Heart left ventricle (tissue), 16 donors: Measurements from ENCODE around the gene MAS1L. TPM values are rescaled to one million over a fixed set of nuclear protein-coding genes. Genes with fewer than 3 reads are reported as not detected.

ENCODE experiments used
- ATAC-seq, 4 donors: fragments of 200-7000 bp; cut with Tn5 transposase; one replicate each; pipeline ENCODE4 v1.9.1; 2020 to 2022; ENCODE audit warnings: moderate library complexity in 4 of 4, mild to moderate bottlenecking in 3 of 4, moderate number of reproducible peaks in 1 of 4
- DNase-seq, 5 donors: peaks; one replicate each; pipeline ENCODE4 v3.0.0-alpha.2; 2020
- H3K27ac ChIP-seq, 12 donors: fragments of 200-600 bp; sonication (generic) in 4 of 12; one replicate each; pipeline versions ENCODE4 v1.5.0 to v1.8.0; 2016 to 2022; ENCODE audit warnings: mild to moderate bottlenecking in 2 of 12
- H3K27me3 ChIP-seq, 9 donors: fragments of 200-600 bp; sonication (generic) in 2 of 9; one replicate each; pipeline versions ENCODE4 v1.5.1 to v1.8.0; 2016 to 2022; ENCODE audit warnings: mild to moderate bottlenecking in 3 of 9
- H3K36me3 ChIP-seq, 9 donors: fragments of 200-600 bp; sonication (generic) in 2 of 9; one replicate each; pipeline versions ENCODE4 v1.5.0 to v1.8.0; 2018 to 2022; ENCODE audit warnings: mild to moderate bottlenecking in 2 of 9
- H3K4me1 ChIP-seq, 12 donors: fragments of 200-600 bp; sonication (generic) in 4 of 12; one replicate each; pipeline versions ENCODE4 v1.5.0 to v1.8.0; 2016 to 2022; ENCODE audit warnings: mild to moderate bottlenecking in 3 of 12
- H3K4me3 ChIP-seq, 12 donors: fragments of 200-600 bp; sonication (generic) in 4 of 12; one replicate each; pipeline versions ENCODE4 v1.5.0 to v1.8.0; 2017 to 2022; ENCODE audit warnings: mild to moderate bottlenecking in 9 of 12, moderate library complexity in 4 of 12
- H3K9me3 ChIP-seq, 12 donors: fragments of 200-600 bp; sonication (generic) in 4 of 12; one replicate each; pipeline versions ENCODE4 v1.5.0 to v1.8.0; 2016 to 2022; ENCODE audit warnings: mild to moderate bottlenecking in 1 of 12
- CTCF ChIP-seq, 12 donors: fragments of 200-600 bp; sonication (generic) in 4 of 12; IDR thresholded peaks; one replicate each; pipeline versions ENCODE4 v1.5.0 to v1.8.0; 2018 to 2022; ENCODE audit warnings: antibody characterized with exemption in 12 of 12, mild to moderate bottlenecking in 5 of 12
- POLR2A ChIP-seq, 2 donors: fragments of 450-650 bp; IDR thresholded peaks; one replicate each; pipeline ENCODE4 v1.6.1; 2017; ENCODE audit warnings: antibody characterized with exemption in 2 of 2, mild to moderate bottlenecking in 2 of 2, moderate library complexity in 2 of 2
- WGBS, 4 donors: extraction: QIAGEN DNeasy Blood & Tissue Kit in 2 of 4; methylation state at CpG; one replicate each; pipeline versions ENCODE4 v1.1.5 to v1.1.7; 2013 to 2018; 5-methylcytosine and 5-hydroxymethylcytosine counted together
- intact Hi-C, 10 donors: fragments of 100-400 bp; cut with DNase I; formaldehyde crosslinking; loops; one replicate each; pipeline versions ENCODE4 v1.11.1 to v1.14.2; 2022
- polyA plus RNA-seq, 2 donors: library from polyadenylated mRNA; stranded (reverse); fragments of 200-250 nt; gene quantifications; one replicate each; pipeline ENCODE4 v1.2.3, GENCODE V29; 2013
- total RNA-seq, 9 donors: library from RNA; depleted of rRNA in 2 of 9; stranded (reverse); fragments of >200 nt in 2 of 9; fragmentation: NEBNext Ultra II Directional in 3 of 9; extraction: Animal tissue kit (Norgen Biotek cat#: 25700) in 3 of 9; gene quantifications; one replicate each; pipeline versions ENCODE4 v1.1.0 to v1.2.4, GENCODE V29; 2016 to 2023
- donor health status: ischemic (EF 13 %, LVEDD 7.1; RV severe dilation, severe dysfunction).
- donor health status: healthy with polysubstance abuse.
- donor health status: DM: no; HTN: yes; CAD: no.
- donor health status: DM: no; HTN: no; CAD: no.
- donor health status: ischemic (EF 25% LVEDD 6.9; RV normal size, moderate dysfunction).
- donor health status: ischemic (EF 25% LVEDD 5.7; RV mildly dilated, moderate dysfunction).
- donor health status: healthy.
- donor health status: DM: yes; HTN: yes; CAD: no.
- donor health status: ischemic (EF 35%, LVEDD 5.7; RV mildly dilated, moderate dysfunction).
- donor health status: nonischemic (EF 11% LVEDD 7.7; RV severe dilation, severe dysfunction).
- donor health status: DM: yes; HTN: yes; CAD: no.
- donor health status: PGD.
- donor health status: ischemic (EF 29% LVEDD 5.4; RV normal size, mild dysfunction).
- donor health status: nonischemic (EF 23%, LVEDD 6.1; RV moderate dilation, normal function).

MAS1L gene
- total and polyA plus RNA-seq, 11 donors = not detected

GRCh38 chr6:29487131-29487530, 625 bp downstream of the MAS1L start:
- peaks cover 0 to 4% (median 0%) of the 10 kb centered on the region in 12 donors for H3K9me3 ChIP-seq
- ATAC-seq (no peak), DNase-seq (no peak)
- H3K27me3 ChIP-seq = peaks cover 0 to 3% (median 0%) of the 10 kb centered on the region in 9 donors
- no peaks in the 10 kb centered on the region for H3K4me1 ChIP-seq
- H3K27ac ChIP-seq = no peak overlapping the region
- H3K36me3 ChIP-seq = no peaks in the 10 kb centered on the region
- intact Hi-C loops = no loop called here
- TF ChIP-seq POLR2A (IDR thresholded peaks at IDR 0.05) (no peak), CTCF (IDR thresholded peaks at IDR 0.05) (no peak)
- H3K4me3 ChIP-seq = no peak overlapping the region
- WGBS, 4 donors = 69 to 81% (median 74%) methylated on average over 5 of the region's 5 CpGs

- intact Hi-C loops = no loop called here
- Histone ChIP-seq H3K27me3 (peaks cover 0 to 3% (median 0%) of the 10 kb centered on the region in 9 donors), H3K4me3 (no peak overlapping the region), H3K36me3 (no peaks in the 10 kb centered on the region), H3K27ac (no peak overlapping the region), H3K9me3 (peaks cover 0 to 7% (median 0%) of the 10 kb centered on the region in 12 donors), H3K4me1 (no peaks in the 10 kb centered on the region)
- DNase-seq = no peak
- TF ChIP-seq POLR2A (IDR thresholded peaks at IDR 0.05) (no peak), CTCF (IDR thresholded peaks at IDR 0.05) (no peak)
- WGBS, 4 donors = 49 to 59% (median 57%) methylated on average over 3 to 4 of the region's 4 CpGs
- ATAC-seq = no peak
Observed at GRCh38 chr6:29486577-29486976, 1.2 kb downstream of the MAS1L start.

- 73 to 80% (median 75%) methylated on average over 1 of the region's 1 CpG for WGBS, 4 donors
- DNase-seq (no peak), ATAC-seq (no peak)
- TF ChIP-seq CTCF (IDR thresholded peaks at IDR 0.05) = no peak
- no peak for TF ChIP-seq POLR2A (IDR thresholded peaks at IDR 0.05)
- intact Hi-C loops = no loop called here
- Histone ChIP-seq H3K27me3 (peaks cover 0 to 3% (median 0%) of the 10 kb centered on the region in 9 donors), H3K4me3 (no peak overlapping the region), H3K36me3 (no peaks in the 10 kb centered on the region), H3K9me3 (peaks cover 0 to 7% (median 0%) of the 10 kb centered on the region in 12 donors), H3K4me1 (no peaks in the 10 kb centered on the region), H3K27ac (no peak overlapping the region)
Observed at GRCh38 chr6:29483735-29484134, 4.0 kb downstream of the MAS1L start.

- peaks cover 0 to 7% (median 0%) of the 10 kb centered on the region in 12 donors for H3K9me3 ChIP-seq
- DNase-seq = no peak
- ATAC-seq = no peak
- no peaks in the 10 kb centered on the region for H3K36me3 ChIP-seq
- intact Hi-C loops = no loop called here
- TF ChIP-seq POLR2A (IDR thresholded peaks at IDR 0.05) = no peak
- TF ChIP-seq CTCF (IDR thresholded peaks at IDR 0.05) = no peak
- H3K4me1 ChIP-seq = no peaks in the 10 kb centered on the region
- H3K27ac ChIP-seq = no peak overlapping the region
- H3K27me3 ChIP-seq = peaks cover 0 to 3% (median 0%) of the 10 kb centered on the region in 9 donors
- WGBS, 4 donors = 48 to 65% (median 56%) methylated on average over 3 of the region's 3 CpGs
- no peak overlapping the region for H3K4me3 ChIP-seq
Observed at GRCh38 chr6:29483186-29483585, 4.6 kb downstream of the MAS1L start.
